HUES48 (cell line): Measurements from ENCODE around the gene IQCH.
A peak's percentile ranks its signal among the peaks of the same experiment; 100 is the strongest.

Experiments
- H3K27ac ChIP-seq: one replicate; pipeline ENCODE4 v1.7.0; 2013; ENCODE audit warnings: low read depth, low read length, inconsistent platforms
- H3K27me3 ChIP-seq: 2 replicates; pipeline ENCODE4 v1.6.1; 2013; ENCODE audit warnings: mild to moderate bottlenecking, low read length; ENCODE audit not compliant: control insufficient read depth, insufficient read depth
- H3K36me3 ChIP-seq: 2 replicates; pipeline ENCODE4 v1.6.1; 2013; ENCODE audit warnings: low read length; ENCODE audit not compliant: control insufficient read depth, insufficient read depth
- H3K4me1 ChIP-seq: 2 replicates; pipeline ENCODE4 v1.6.1; 2013; ENCODE audit warnings: mild to moderate bottlenecking, low read length; ENCODE audit not compliant: control insufficient read depth, insufficient read depth
- H3K4me3 ChIP-seq: 2 replicates; pipeline ENCODE4 v1.5.1; 2013; ENCODE audit warnings: mild to moderate bottlenecking, low read depth, low read length
- H3K9ac ChIP-seq: 2 replicates; pipeline ENCODE4 v1.6.1; 2013; ENCODE audit warnings: mild to moderate bottlenecking, low read depth, low read length, moderate library complexity
- H3K9me3 ChIP-seq: 2 replicates; pipeline ENCODE4 v1.6.1; 2013; ENCODE audit warnings: low read length; ENCODE audit not compliant: control insufficient read depth, insufficient read depth

The IQCH gene

GRCh38 chr15:67506775-67507747, 252.5 kb downstream of the IQCH start:
- no peaks in the 10 kb centered on the region for H3K9me3 ChIP-seq
- H3K27me3 ChIP-seq = no peaks in the 10 kb centered on the region
- no peak overlapping the region for H3K9ac ChIP-seq
- H3K4me1 ChIP-seq = peaks cover 11% of the 10 kb centered on the region
- no peak overlapping the region for H3K27ac ChIP-seq
- no peak overlapping the region for H3K4me3 ChIP-seq
- H3K36me3 ChIP-seq = no peaks in the 10 kb centered on the region

DNA sequence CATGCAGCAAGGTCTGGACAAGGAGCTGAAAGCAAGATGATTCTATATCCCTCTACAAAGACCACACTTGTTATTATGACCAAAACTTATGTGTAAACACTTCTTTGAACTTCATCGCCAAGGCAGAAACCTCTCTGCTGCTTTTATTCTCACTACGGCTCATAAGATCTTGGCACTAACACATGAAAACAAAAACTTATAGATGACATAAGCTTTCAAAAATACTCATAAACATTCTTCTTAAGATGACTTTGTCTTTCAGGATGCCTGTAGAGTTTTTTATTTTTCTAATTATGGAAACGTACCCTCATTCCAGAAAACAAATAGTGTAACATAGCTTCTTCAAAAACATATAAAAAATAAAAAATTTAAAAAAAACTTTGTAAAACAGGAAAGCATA, 253.8 kb downstream of the IQCH start:
- Histone ChIP-seq H3K4me3 (no peak overlapping the region), H3K27me3 (no peaks in the 10 kb centered on the region), H3K4me1 (peaks cover 7% of the 10 kb centered on the region), H3K27ac (no peak overlapping the region), H3K9ac (no peak overlapping the region), H3K36me3 (no peaks in the 10 kb centered on the region), H3K9me3 (no peaks in the 10 kb centered on the region)

- Histone ChIP-seq H3K4me1 (no peaks in the 10 kb centered on the region), H3K4me3 (no peak overlapping the region), H3K36me3 (no peaks in the 10 kb centered on the region), H3K27ac (no peak overlapping the region), H3K9ac (no peak overlapping the region), H3K27me3 (no peaks in the 10 kb centered on the region), H3K9me3 (no peaks in the 10 kb centered on the region)
Measured at GRCh38 chr15:67509918-67510317, 255.3 kb downstream of the IQCH start.

- H3K27me3 ChIP-seq = no peaks in the 10 kb centered on the region
- no peak overlapping the region for H3K9ac ChIP-seq
- no peaks in the 10 kb centered on the region for H3K4me1 ChIP-seq
- no peak overlapping the region for H3K27ac ChIP-seq
- H3K9me3 ChIP-seq = no peaks in the 10 kb centered on the region
- no peak overlapping the region for H3K4me3 ChIP-seq
- no peaks in the 10 kb centered on the region for H3K36me3 ChIP-seq
Measured at GRCh38 chr15:67510597-67511190, 256.1 kb downstream of the IQCH start.

GRCh38 chr15:67511606-67512005, 257.0 kb downstream of the IQCH start:
- Histone ChIP-seq H3K27me3 (no peaks in the 10 kb centered on the region), H3K4me1 (no peaks in the 10 kb centered on the region), H3K27ac (no peak overlapping the region), H3K36me3 (no peaks in the 10 kb centered on the region), H3K9me3 (no peaks in the 10 kb centered on the region), H3K9ac (no peak overlapping the region), H3K4me3 (no peak overlapping the region)

- H3K9me3 ChIP-seq = no peaks in the 10 kb centered on the region
- no peak overlapping the region for H3K9ac ChIP-seq
- no peaks in the 10 kb centered on the region for H3K27me3 ChIP-seq
- H3K4me1 ChIP-seq = no peaks in the 10 kb centered on the region
- H3K27ac ChIP-seq = no peak overlapping the region
- no peak overlapping the region for H3K4me3 ChIP-seq
- H3K36me3 ChIP-seq = no peaks in the 10 kb centered on the region
Measured at GRCh38 chr15:67512140-67512539, 257.6 kb downstream of the IQCH start.

DNA sequence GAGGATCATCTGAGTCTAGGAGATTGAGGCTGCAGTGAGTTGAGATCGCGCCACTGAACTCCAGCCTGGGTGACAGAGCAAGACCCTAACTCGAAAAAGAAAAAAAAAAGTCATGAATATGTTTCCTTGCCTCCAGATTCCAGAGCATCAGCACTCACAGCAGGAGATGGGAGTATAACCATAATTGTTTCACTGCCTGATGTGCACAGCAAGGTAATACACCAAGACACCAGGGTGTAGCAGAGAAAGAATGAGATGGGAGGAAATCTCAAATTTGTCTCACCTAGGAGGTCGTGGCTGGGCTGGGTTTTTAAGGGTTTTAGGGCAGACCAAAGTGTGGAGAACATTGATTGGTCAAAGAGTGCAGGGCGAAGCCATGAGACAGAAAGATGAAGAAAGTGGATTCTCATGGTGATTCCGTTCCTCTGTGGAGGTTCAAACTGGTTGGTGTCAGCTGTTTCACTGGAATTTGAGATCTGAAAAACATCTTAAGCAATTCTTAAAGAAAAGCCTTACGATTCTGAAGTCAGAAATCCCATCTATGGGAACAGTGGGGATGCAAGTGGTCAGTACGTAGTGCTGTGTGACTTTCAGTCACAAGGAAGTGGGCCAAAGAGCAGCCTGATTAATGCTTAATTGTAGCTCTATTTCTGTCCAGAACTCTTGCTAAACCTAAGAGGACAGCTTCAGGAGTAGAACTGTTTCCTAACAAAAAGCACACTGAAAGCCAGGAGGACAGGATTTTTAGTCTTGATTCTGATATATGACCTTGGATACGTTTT, 258.5 kb downstream of the IQCH start:
- Histone ChIP-seq H3K27me3 (no peaks in the 10 kb centered on the region), H3K36me3 (no peaks in the 10 kb centered on the region), H3K4me3 (no peak overlapping the region), H3K9ac (no peak overlapping the region), H3K27ac (no peak overlapping the region), H3K9me3 (no peaks in the 10 kb centered on the region), H3K4me1 (no peaks in the 10 kb centered on the region)

DNA sequence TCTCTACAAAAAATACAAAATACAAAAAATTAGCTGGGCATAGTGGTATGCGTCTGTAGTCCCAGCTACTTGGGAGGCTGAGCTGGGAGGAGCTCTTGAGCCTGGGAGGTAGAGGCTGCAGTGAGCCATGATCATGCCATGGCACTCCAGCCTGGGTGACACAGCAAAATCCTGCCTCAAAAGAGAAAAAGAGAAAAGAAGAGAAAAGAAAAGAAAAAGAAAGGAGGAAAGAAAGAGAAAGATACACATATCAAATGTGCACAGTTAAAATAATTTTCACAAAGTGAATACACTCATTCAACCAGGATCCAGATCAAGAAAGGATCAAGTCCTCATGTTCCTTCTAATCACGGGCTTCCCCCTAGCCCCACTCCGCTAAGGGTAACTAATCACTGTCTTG, 260.5 kb downstream of the IQCH start:
- no peaks in the 10 kb centered on the region for H3K27me3 ChIP-seq
- H3K9me3 ChIP-seq = no peaks in the 10 kb centered on the region
- no peak overlapping the region for H3K27ac ChIP-seq
- H3K9ac ChIP-seq = no peak overlapping the region
- H3K36me3 ChIP-seq = no peaks in the 10 kb centered on the region
- no peaks in the 10 kb centered on the region for H3K4me1 ChIP-seq
- H3K4me3 ChIP-seq = no peak overlapping the region

- Histone ChIP-seq H3K9ac (no peak overlapping the region), H3K9me3 (no peaks in the 10 kb centered on the region), H3K36me3 (no peaks in the 10 kb centered on the region), H3K4me1 (no peaks in the 10 kb centered on the region), H3K4me3 (no peak overlapping the region), H3K27ac (no peak overlapping the region), H3K27me3 (0 out of 2 replicates have a peak, but pooled peaks cover under 1% of the 10 kb centered on the region)
Measured at GRCh38 chr15:67515557-67515956, 261.0 kb downstream of the IQCH start.

DNA sequence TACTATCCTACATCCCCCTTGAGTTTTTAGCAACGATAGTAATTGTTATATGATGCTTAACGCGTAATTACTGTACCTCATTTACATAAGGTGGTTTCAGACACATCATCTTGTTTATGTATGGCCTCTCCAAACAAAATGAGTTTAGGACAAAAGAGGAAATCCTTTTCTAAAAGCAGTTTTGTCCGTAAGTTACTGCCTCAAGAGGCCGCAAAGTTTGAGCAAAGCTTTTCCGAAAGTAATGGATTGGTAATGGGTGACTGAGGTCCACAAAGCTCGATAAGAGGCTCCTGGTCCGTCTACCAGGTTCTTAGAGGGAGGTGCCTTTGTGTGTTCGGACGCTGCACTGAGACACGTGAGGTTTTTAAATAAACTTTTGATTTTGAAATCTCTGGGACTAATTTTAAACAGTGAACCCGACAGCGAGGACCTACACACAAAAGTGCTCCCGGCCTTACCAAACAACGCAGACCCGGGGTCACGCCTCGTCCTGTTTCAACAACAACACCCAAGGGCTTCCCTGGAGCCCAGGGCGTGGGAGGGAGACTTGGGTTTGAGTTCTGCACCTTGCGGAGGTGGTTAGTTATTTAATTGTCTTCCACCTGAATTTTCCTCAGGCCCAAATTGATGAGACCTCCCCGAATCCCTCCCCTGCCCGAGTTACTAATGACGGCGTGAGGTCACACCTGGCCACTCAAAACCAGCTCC, 265.9 kb downstream of the IQCH start:
- Histone ChIP-seq H3K9ac (no peak overlapping the region), H3K27me3 (peaks cover 10% of the 10 kb centered on the region; the same call in 1 of the 2 replicates), H3K9me3 (no peaks in the 10 kb centered on the region), H3K36me3 (no peaks in the 10 kb centered on the region), H3K27ac (no peak overlapping the region), H3K4me3 (peak overlapping the region; percentile 71), H3K4me1 (peaks cover 25% of the 10 kb centered on the region)
